B cell (primary cell): ENCODE data around the gene TANGO6. TPM values are rescaled to one million over a fixed set of nuclear protein-coding genes. Genes with fewer than 3 reads are reported as not detected.

ENCODE experiments used
- ATAC-seq: fragments of 200-7000 bp; cut with Tn5 transposase; one replicate; pipeline ENCODE4 v1.10.0; 2021; ENCODE audit warnings: low read depth, mild to moderate bottlenecking, moderate number of reproducible peaks, moderate library complexity
- CTCF ChIA-PET: fragments of 350-600 bp; sonication (Branson Sonifier 250); formaldehyde crosslinking; loops from one replicate; lab custom pipeline; 2021; ENCODE audit warnings: antibody characterized with exemption, inconsistent platforms; lab: Charles Lee
- POLR2A ChIA-PET: fragments of 350-600 bp; sonication (Branson Sonifier 250); formaldehyde crosslinking; loops from one replicate; lab custom pipeline; 2021; ENCODE audit warnings: antibody characterized with exemption; lab: Charles Lee
- DNase-seq: peaks from one replicate; pipeline ENCODE4 v3.0.0; 2013
- H2AFZ ChIP-seq: 2 replicates; pipeline ENCODE4 v1.6.1; 2012; ENCODE audit warnings: mild to moderate bottlenecking, low read depth, low read length; ENCODE audit not compliant: insufficient read depth, poor library complexity, severe bottlenecking
- H3K27ac ChIP-seq, 2 donors: 1 replicate in 1 of 2; 2 replicates in 1 of 2; pipeline ENCODE4 v1.5.1; 2012 to 2013; ENCODE audit warnings: low read length in 2 of 2, mild to moderate bottlenecking in 2 of 2, moderate library complexity in 1 of 2
- H3K27me3 ChIP-seq, 4 experiments: fragments of 200-600 bp in 1 of 4; sonication (generic) in 1 of 4; replicated peaks in 1 of 4; 1 replicate in 2 of 4; 2 replicates in 2 of 4; pipeline versions ENCODE4 v1.6.1 to v1.7.0; 2013 to 2016; ENCODE audit warnings: low read length in 3 of 4, mild to moderate bottlenecking in 2 of 4, mixed read lengths in 1 of 4, moderate library complexity in 1 of 4; ENCODE audit not compliant: insufficient read depth in 4 of 4, control insufficient read depth in 3 of 4; ENCODE audit errors: control extremely low read depth in 1 of 4
- H3K36me3 ChIP-seq, 2 experiments: replicated peaks in 1 of 2; 1 replicate in 1 of 2; 2 replicates in 1 of 2; pipeline versions ENCODE4 v1.6.1 to v1.7.1; 2013; ENCODE audit warnings: low read length in 1 of 2; ENCODE audit not compliant: insufficient read depth in 2 of 2, control insufficient read depth in 1 of 2; ENCODE audit errors: control extremely low read depth in 1 of 2, extremely low read depth in 1 of 2
- H3K4me1 ChIP-seq, 2 donors: fragments of 200-600 bp in 1 of 2; sonication (generic) in 1 of 2; 1 replicate in 1 of 2; 2 replicates in 1 of 2; pipeline versions ENCODE4 v1.5.1 to v1.6.1; 2013 to 2017; ENCODE audit warnings: low read length in 2 of 2; ENCODE audit not compliant: control insufficient read depth in 2 of 2, insufficient read depth in 2 of 2
- H3K4me2 ChIP-seq: replicated peaks from 2 replicates; pipeline ENCODE3; 2012; ENCODE audit warnings: mild to moderate bottlenecking, low read depth, low read length; ENCODE audit not compliant: poor library complexity, severe bottlenecking
- H3K4me3 ChIP-seq, 5 experiments: fragments of 200-600 bp in 1 of 5; sonication (generic) in 1 of 5; 1 replicate in 3 of 5; 2 replicates in 2 of 5; pipeline versions ENCODE4 v1.5.1 to v1.7.0; 2011 to 2016; ENCODE audit warnings: low read length in 4 of 5, mild to moderate bottlenecking in 4 of 5, low read depth in 2 of 5, control low read depth in 1 of 5, moderate library complexity in 1 of 5; ENCODE audit not compliant: insufficient read depth in 1 of 5; ENCODE audit errors: control extremely low read depth in 1 of 5, extremely low read depth in 1 of 5
- H3K79me2 ChIP-seq: fragments of 200-600 bp; sonication (generic); one replicate; pipeline ENCODE4 v1.6.0; 2016; ENCODE audit warnings: low read length; ENCODE audit not compliant: control insufficient read depth, insufficient read depth
- H3K9ac ChIP-seq: fragments of 200-600 bp; sonication (generic); 2 replicates; pipeline ENCODE4 v1.6.1; 2017; ENCODE audit warnings: mild to moderate bottlenecking, low read length, moderate library complexity
- H3K9me3 ChIP-seq, 3 donors: one replicate each; pipeline versions ENCODE4 v1.6.1 to v1.7.1; 2013; ENCODE audit warnings: low read length in 2 of 3; ENCODE audit not compliant: control insufficient read depth in 2 of 3, insufficient read depth in 1 of 3; ENCODE audit errors: control extremely low read depth in 1 of 3
- H4K20me1 ChIP-seq: 2 replicates; pipeline ENCODE4 v1.6.0; 2012; ENCODE audit warnings: mild to moderate bottlenecking, low read length; ENCODE audit not compliant: insufficient read depth, control insufficient read depth, poor library complexity, severe bottlenecking
- H3K27ac Mint-ChIP-seq: one replicate; pipeline ENCODE4 v1.8.0; 2021; ENCODE audit warnings: mixed read lengths
- H3K27me3 Mint-ChIP-seq: one replicate; pipeline ENCODE4 v1.8.0; 2021; ENCODE audit warnings: mixed read lengths
- H3K4me1 Mint-ChIP-seq: one replicate; pipeline ENCODE4 v1.8.0; 2021; ENCODE audit warnings: mixed read lengths
- H3K4me3 Mint-ChIP-seq: one replicate; pipeline ENCODE4 v1.8.0; 2021; ENCODE audit warnings: mixed read lengths
- H3K9me3 Mint-ChIP-seq: one replicate; pipeline ENCODE4 v1.8.0; 2022; ENCODE audit warnings: mixed read lengths; ENCODE audit not compliant: insufficient read depth
- EZH2 ChIP-seq: IDR thresholded peaks from 2 replicates; pipeline ENCODE4 v1.6.1; 2012; ENCODE audit warnings: borderline replicate concordance, low read depth, mild to moderate bottlenecking, moderate library complexity, low read length; ENCODE audit not compliant: insufficient read depth, poor library complexity, severe bottlenecking
- WGBS: methylation state at CpG from one replicate; pipeline ENCODE4 v1.1.5; 2013; ENCODE audit warnings: missing lambda C conversion rate; ENCODE audit not compliant: insufficient coverage; 5-methylcytosine and 5-hydroxymethylcytosine counted together
- intact Hi-C: fragments of 100-400 bp; cut with micrococcal nuclease; formaldehyde crosslinking; loops from one replicate; pipeline ENCODE4 v1.10.0; 2022
- polyA plus RNA-seq: library from polyadenylated mRNA; depleted of rRNA; stranded (reverse); fragments of >200 nt; gene quantifications from 2 replicates; pipeline ENCODE4 v1.2.3, GENCODE V29; 2012
- total RNA-seq, 2 donors: library from RNA; stranded (reverse); fragments of 120-200 nt in 1 of 2; gene quantifications; 1 replicate in 1 of 2; 2 replicates in 1 of 2; pipeline versions ENCODE4 v1.2.3 to v1.2.4, GENCODE V29; 2013 to 2022
- TF ChIP-seq, protein P1 (sequence below): fragments of 200-600 bp; IDR thresholded peaks from one replicate; pipeline ENCODE4 v1.8.0; 2022; ENCODE audit warnings: antibody characterized with exemption, mild to moderate bottlenecking

TANGO6 gene
- total and polyA plus RNA-seq, 2 donors (not counting 1 experiment from before 2014, with no cell fraction given): 8.0 to 42.8 TPM

- H3K36me3 ChIP-seq: no peaks in the 10 kb centered on the region
- H2AFZ ChIP-seq: no peak overlapping the region
- Mint-ChIP-seq H3K27me3 (no peaks in the 10 kb centered on the region), H3K4me3 (no peak overlapping the region), H3K9me3 (no peaks in the 10 kb centered on the region), H3K4me1 (no peaks in the 10 kb centered on the region), H3K27ac (no peak overlapping the region)
- no peaks in the 10 kb centered on the region for H3K4me1 ChIP-seq
- H3K9ac ChIP-seq: no peak overlapping the region
- no peaks in the 10 kb centered on the region for H3K27me3 ChIP-seq
- CTCF ChIA-PET: no interaction called here
- H3K4me3 ChIP-seq: no peak overlapping the region
- H4K20me1 ChIP-seq: no peaks in the 10 kb centered on the region
- no peaks in the 10 kb centered on the region for H3K79me2 ChIP-seq
- no peak overlapping the region for H3K27ac ChIP-seq
- H3K9me3 ChIP-seq: no peaks in the 10 kb centered on the region
- TF ChIP-seq, protein P1, sequence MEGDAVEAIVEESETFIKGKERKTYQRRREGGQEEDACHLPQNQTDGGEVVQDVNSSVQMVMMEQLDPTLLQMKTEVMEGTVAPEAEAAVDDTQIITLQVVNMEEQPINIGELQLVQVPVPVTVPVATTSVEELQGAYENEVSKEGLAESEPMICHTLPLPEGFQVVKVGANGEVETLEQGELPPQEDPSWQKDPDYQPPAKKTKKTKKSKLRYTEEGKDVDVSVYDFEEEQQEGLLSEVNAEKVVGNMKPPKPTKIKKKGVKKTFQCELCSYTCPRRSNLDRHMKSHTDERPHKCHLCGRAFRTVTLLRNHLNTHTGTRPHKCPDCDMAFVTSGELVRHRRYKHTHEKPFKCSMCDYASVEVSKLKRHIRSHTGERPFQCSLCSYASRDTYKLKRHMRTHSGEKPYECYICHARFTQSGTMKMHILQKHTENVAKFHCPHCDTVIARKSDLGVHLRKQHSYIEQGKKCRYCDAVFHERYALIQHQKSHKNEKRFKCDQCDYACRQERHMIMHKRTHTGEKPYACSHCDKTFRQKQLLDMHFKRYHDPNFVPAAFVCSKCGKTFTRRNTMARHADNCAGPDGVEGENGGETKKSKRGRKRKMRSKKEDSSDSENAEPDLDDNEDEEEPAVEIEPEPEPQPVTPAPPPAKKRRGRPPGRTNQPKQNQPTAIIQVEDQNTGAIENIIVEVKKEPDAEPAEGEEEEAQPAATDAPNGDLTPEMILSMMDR: no peak
- no peak for TF ChIP-seq EZH2
- no peak for ATAC-seq
- no peak overlapping the region for H3K4me2 ChIP-seq
- POLR2A ChIA-PET: interaction anchor here (0.6 kb wide), 1 partner anchor 243 kb away, joined by 8 read pairs; no protein-coding TSS in a partner anchor
- no peak for DNase-seq
- intact Hi-C loops: no loop called here
Measured at GRCh38 chr16:68991075-68991474, 147.7 kb downstream of the TANGO6 start.

DNA sequence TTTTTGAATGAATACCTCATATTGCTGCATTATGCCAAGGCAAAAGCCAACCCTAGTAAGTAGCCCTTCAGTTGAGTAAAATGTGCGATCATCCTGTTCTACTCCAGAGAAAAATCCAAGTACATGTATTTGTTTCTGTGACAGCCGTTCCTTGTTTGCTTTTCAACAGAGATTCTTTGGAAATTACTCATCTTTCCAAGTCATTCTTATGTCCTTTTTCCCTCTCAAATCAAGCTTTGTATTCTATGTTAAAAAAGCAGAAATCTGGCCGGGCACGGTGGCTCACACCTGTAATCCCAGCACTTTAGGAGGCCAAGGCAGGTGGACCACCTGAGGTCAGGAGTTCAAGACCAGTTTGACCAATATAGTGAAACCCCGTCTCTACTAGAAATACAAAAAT lies 149.2 kb downstream of the TANGO6 start:
- ATAC-seq: no peak
- no peaks in the 10 kb centered on the region for H4K20me1 ChIP-seq
- no peak overlapping the region for H3K4me3 Mint-ChIP-seq
- no peak overlapping the region for H3K4me2 ChIP-seq
- no peaks in the 10 kb centered on the region for H3K27me3 Mint-ChIP-seq
- no peaks in the 10 kb centered on the region for H3K4me1 Mint-ChIP-seq
- DNase-seq: no peak
- H3K9ac ChIP-seq: no peak overlapping the region
- no peak overlapping the region for H2AFZ ChIP-seq
- no peaks in the 10 kb centered on the region for H3K9me3 Mint-ChIP-seq
- ChIA-PET CTCF (no interaction called here), POLR2A (no interaction called here)
- no peaks in the 10 kb centered on the region for H3K36me3 ChIP-seq
- H3K27ac Mint-ChIP-seq: no peak overlapping the region
- no peaks in the 10 kb centered on the region for H3K79me2 ChIP-seq
- H3K27me3 ChIP-seq: no peaks in the 10 kb centered on the region
- H3K9me3 ChIP-seq: no peaks in the 10 kb centered on the region
- H3K27ac ChIP-seq: no peak overlapping the region
- no peak overlapping the region for H3K4me3 ChIP-seq
- no peaks in the 10 kb centered on the region for H3K4me1 ChIP-seq
- intact Hi-C loops: no loop called here
- WGBS: 100% methylated on average over 3 of the region's 5 CpGs
- TF ChIP-seq, protein P1: no peak
- TF ChIP-seq EZH2: no peak
